Naive thymus-derived CD4-positive, alpha-beta T cell (primary cell): ENCODE measurements around the gene RANBP3L. TPM values are rescaled to one million over a fixed set of nuclear protein-coding genes. Genes with fewer than 3 reads are reported as not detected.

Experiments
- ATAC-seq: fragments of 150-1000 bp; cut with Tn5 transposase; 2 replicates; pipeline ENCODE4 v1.10.0; 2021; ENCODE audit warnings: mild to moderate bottlenecking, moderate library complexity
- CTCF ChIA-PET: fragments of 350-600 bp; sonication (Branson Sonifier 250); formaldehyde crosslinking; loops from one replicate; lab custom pipeline; 2021; ENCODE audit warnings: antibody characterized with exemption; lab: Charles Lee
- POLR2A ChIA-PET: fragments of 350-600 bp; sonication (Branson Sonifier 250); formaldehyde crosslinking; loops from one replicate; lab custom pipeline; 2021; ENCODE audit warnings: antibody characterized with exemption, inconsistent platforms; lab: Charles Lee
- DNase-seq, 9 donors: peaks; one replicate each; pipeline versions ENCODE4 v3.0.0 to v3.0.0-alpha.2; 2020 to 2022; ENCODE audit warnings: mixed read lengths in 1 of 9
- H3K27ac ChIP-seq: one replicate; pipeline ENCODE4 v1.7.0; 2013; ENCODE audit warnings: mild to moderate bottlenecking, low read depth, low read length, moderate library complexity
- H3K27me3 ChIP-seq, 2 donors: one replicate each; pipeline ENCODE4 v1.7.0; 2013; ENCODE audit warnings: low read length in 2 of 2, mild to moderate bottlenecking in 2 of 2, moderate library complexity in 2 of 2; ENCODE audit not compliant: control insufficient read depth in 2 of 2, insufficient read depth in 2 of 2
- H3K36me3 ChIP-seq, 3 experiments: 1 replicate in 2 of 3; 2 replicates in 1 of 3; pipeline ENCODE4 v1.7.0; 2013; ENCODE audit warnings: low read length in 3 of 3, mild to moderate bottlenecking in 3 of 3, moderate library complexity in 1 of 3; ENCODE audit not compliant: insufficient read depth in 3 of 3, control insufficient read depth in 2 of 3
- H3K4me1 ChIP-seq, 2 donors: one replicate each; pipeline ENCODE4 v1.7.0; 2013; ENCODE audit warnings: low read length in 2 of 2, mild to moderate bottlenecking in 2 of 2, moderate library complexity in 1 of 2; ENCODE audit not compliant: control insufficient read depth in 2 of 2, insufficient read depth in 2 of 2
- H3K4me3 ChIP-seq: 2 replicates; pipeline ENCODE4 v1.7.0; 2013; ENCODE audit warnings: mild to moderate bottlenecking, low read length
- H3K9me3 ChIP-seq, 3 experiments: 1 replicate in 2 of 3; 2 replicates in 1 of 3; pipeline ENCODE4 v1.7.0; 2013; ENCODE audit warnings: low read length in 3 of 3; ENCODE audit not compliant: control insufficient read depth in 2 of 3
- H3K27ac Mint-ChIP-seq, 9 donors: one replicate each; pipeline ENCODE4 v1.8.0; 2020 to 2022; ENCODE audit warnings: mixed read lengths in 9 of 9, mild to moderate bottlenecking in 8 of 9, moderate library complexity in 5 of 9, inconsistent platforms in 2 of 9
- H3K27me3 Mint-ChIP-seq, 5 donors: one replicate each; pipeline ENCODE4 v1.8.0; 2021 to 2022; ENCODE audit warnings: mixed read lengths in 5 of 5, mild to moderate bottlenecking in 1 of 5
- H3K36me3 Mint-ChIP-seq, 5 donors: one replicate each; pipeline ENCODE4 v1.8.0; 2020 to 2022; ENCODE audit warnings: mixed read lengths in 5 of 5, mild to moderate bottlenecking in 3 of 5, inconsistent platforms in 1 of 5
- H3K4me1 Mint-ChIP-seq, 7 donors: one replicate each; pipeline ENCODE4 v1.8.0; 2020 to 2022; ENCODE audit warnings: mixed read lengths in 7 of 7, mild to moderate bottlenecking in 3 of 7, inconsistent platforms in 1 of 7
- H3K4me3 Mint-ChIP-seq, 10 donors: one replicate each; pipeline ENCODE4 v1.8.0; 2020 to 2022; ENCODE audit warnings: mild to moderate bottlenecking in 10 of 10, mixed read lengths in 10 of 10, moderate library complexity in 6 of 10, inconsistent platforms in 2 of 10
- H3K9me3 Mint-ChIP-seq, 11 donors: one replicate each; pipeline ENCODE4 v1.8.0; 2020 to 2022; ENCODE audit warnings: mixed read lengths in 11 of 11, mild to moderate bottlenecking in 4 of 11, inconsistent platforms in 1 of 11, moderate library complexity in 1 of 11
- intact Hi-C, 2 donors: fragments of 100-400 bp; cut with micrococcal nuclease; formaldehyde crosslinking; loops; one replicate each; pipeline ENCODE4 v1.15.1; 2023
- polyA plus RNA-seq, 2 donors: library from polyadenylated mRNA; unstranded; fragments of 300-500 nt; fragmentation: Illumina TruSeq; gene quantifications; one replicate each; pipeline ENCODE4 v1.2.3, GENCODE V29; 2021
- total RNA-seq, 6 experiments: library from RNA in 5 of 6; stranded (reverse) in 5 of 6; gene quantifications; 1 replicate in 5 of 6; 2 replicates in 1 of 6; pipeline ENCODE4 v1.2.3 and lab custom pipeline; 2021 to 2026

The RANBP3L gene
- total and polyA plus RNA-seq, 7 experiments from 2014 or later = not detected

DNA sequence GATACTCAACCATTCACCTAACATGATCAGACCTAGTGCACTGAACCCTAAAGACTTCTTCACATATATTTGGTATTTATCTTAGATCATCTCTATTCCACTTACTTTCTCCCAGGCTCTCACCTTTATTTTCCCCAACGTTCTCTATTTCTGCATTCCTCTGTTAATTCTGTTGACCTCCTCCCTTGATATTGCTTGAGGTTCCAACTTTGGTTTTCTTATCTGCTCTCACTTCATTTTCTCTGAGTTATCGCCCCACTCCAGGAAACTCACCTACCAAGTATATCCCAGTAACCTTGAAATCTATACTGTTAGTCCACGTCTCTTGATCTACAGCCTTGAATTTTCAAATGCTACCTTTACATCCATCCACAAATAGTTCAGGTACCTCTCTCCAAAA is 69.2 kb downstream of the RANBP3L start:
- no peaks in the 10 kb centered on the region for H3K27me3 ChIP-seq
- intact Hi-C loops = no loop called here
- no peaks in the 10 kb centered on the region for H3K4me1 ChIP-seq
- no peak overlapping the region for H3K4me3 ChIP-seq
- no peak overlapping the region for H3K27ac Mint-ChIP-seq
- ChIA-PET CTCF (no interaction called here), POLR2A (no interaction called here)
- no peaks in the 10 kb centered on the region for H3K36me3 Mint-ChIP-seq
- no peak for DNase-seq
- H3K27me3 Mint-ChIP-seq = no peaks in the 10 kb centered on the region
- H3K4me3 Mint-ChIP-seq = no peak overlapping the region
- ATAC-seq = no peak
- H3K9me3 ChIP-seq = no peaks in the 10 kb centered on the region
- H3K4me1 Mint-ChIP-seq = peaks cover 0 to 36% (median 21%) of the 10 kb centered on the region in 7 donors
- no peaks in the 10 kb centered on the region for H3K36me3 ChIP-seq
- H3K9me3 Mint-ChIP-seq = no peaks in the 10 kb centered on the region
- H3K27ac ChIP-seq = no peak overlapping the region

DNA sequence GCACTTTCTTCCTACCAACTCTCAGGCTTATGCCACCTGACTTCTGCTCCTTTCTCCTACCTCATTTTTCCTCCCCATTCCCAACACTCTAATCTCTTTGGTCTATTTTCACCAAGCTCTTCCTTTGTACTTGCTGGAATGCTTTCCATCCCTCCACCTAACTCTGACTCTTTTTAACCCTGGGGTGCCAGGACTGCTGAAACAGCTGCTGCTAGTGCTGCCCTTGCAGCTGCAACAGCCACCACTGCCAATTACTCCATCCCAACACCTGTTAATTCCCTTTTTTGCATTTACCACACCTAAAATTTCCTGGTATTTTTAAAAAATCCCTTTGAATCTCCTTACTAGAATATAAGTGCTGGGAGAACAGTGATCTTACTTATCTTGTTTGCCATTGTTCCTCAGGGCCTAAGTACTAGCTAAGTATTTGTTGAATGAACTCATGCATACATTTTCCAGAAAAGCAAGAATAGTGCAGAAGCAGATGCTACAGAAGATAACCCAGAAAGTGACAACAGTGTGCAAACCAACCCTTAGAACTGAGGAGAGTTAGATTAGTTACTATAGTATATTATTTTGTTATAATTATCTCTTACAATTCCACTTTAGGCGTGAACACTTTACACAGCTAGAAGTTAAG is 71.4 kb downstream of the RANBP3L start:
- Mint-ChIP-seq H3K27me3 (no peaks in the 10 kb centered on the region), H3K27ac (no peak overlapping the region), H3K4me1 (peaks cover 0 to 22% (median 9%) of the 10 kb centered on the region in 7 donors), H3K4me3 (no peak overlapping the region), H3K36me3 (peaks cover 0 to 11% (median 4%) of the 10 kb centered on the region in 5 donors), H3K9me3 (no peaks in the 10 kb centered on the region)
- no peak for DNase-seq
- ChIA-PET CTCF (no interaction called here), POLR2A (interaction anchor here (2.1 kb wide), 1 partner anchor 11 kb away, joined by 5 read pairs; the partner anchor contains the start of gene NADK2)
- intact Hi-C loops = no loop called here
- no peak for ATAC-seq
- no peaks in the 10 kb centered on the region for H3K27me3 ChIP-seq
- H3K4me1 ChIP-seq = no peaks in the 10 kb centered on the region
- H3K9me3 ChIP-seq = no peaks in the 10 kb centered on the region
- no peaks in the 10 kb centered on the region for H3K36me3 ChIP-seq
- no peak overlapping the region for H3K27ac ChIP-seq
- H3K4me3 ChIP-seq = no peak overlapping the region

DNA sequence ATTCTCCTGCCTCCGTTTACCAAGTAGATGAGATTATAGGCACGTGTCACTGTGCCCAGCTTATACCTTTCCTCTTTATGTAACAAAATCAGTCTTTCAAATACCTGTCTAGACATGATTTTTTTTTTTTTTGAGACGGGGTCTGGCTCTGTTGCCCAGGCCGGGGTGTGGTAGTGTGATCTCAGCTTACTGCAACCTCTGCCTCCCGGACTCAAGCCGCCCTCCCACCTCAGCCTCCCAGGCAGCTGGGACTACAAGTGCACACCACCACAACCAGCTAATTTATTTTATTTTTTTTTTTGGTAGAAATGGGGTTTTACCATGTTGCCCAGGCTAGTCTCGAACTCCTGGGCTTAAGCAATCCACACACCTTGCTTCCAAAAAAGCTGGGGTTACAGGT is 73.2 kb downstream of the RANBP3L start:
- POLR2A ChIA-PET = interaction anchor here (0.9 kb wide), 1 partner anchor 13 kb away, joined by 3 read pairs; the partner anchor contains the start of gene NADK2

DNA sequence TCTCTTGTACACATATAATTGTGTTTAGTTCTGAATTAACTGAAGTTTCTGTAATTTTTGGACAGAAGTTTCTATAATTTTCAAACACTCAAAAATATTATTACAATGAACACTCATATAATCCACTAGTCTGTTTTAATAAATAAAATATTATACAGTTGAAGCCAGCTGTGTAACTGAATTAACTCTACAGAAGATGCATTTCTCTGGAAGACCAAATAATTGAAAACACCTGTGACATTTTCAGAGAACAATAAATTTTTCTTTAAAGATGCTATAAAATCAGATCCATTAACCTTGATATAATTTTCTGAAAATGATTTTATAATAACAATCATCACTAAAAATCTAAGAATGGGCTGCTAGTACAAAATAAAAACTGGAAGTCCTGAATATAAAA is 74.7 kb downstream of the RANBP3L start:
- peaks cover 0 to 18% (median 10%) of the 10 kb centered on the region in 5 donors for H3K36me3 Mint-ChIP-seq
- ChIA-PET POLR2A (no interaction called here), CTCF (no interaction called here)
- Histone ChIP-seq H3K4me3 (no peak overlapping the region), H3K27ac (no peak overlapping the region), H3K9me3 (no peaks in the 10 kb centered on the region), H3K27me3 (no peaks in the 10 kb centered on the region), H3K36me3 (peaks cover 0 to 2% (median 0%) of the 10 kb centered on the region in 3 experiments), H3K4me1 (no peaks in the 10 kb centered on the region)
- H3K4me3 Mint-ChIP-seq = no peak overlapping the region
- intact Hi-C loops = no loop called here
- no peaks in the 10 kb centered on the region for H3K27me3 Mint-ChIP-seq
- H3K4me1 Mint-ChIP-seq = peaks cover 0 to 15% (median 0%) of the 10 kb centered on the region in 7 donors
- no peak for ATAC-seq
- no peak overlapping the region for H3K27ac Mint-ChIP-seq
- DNase-seq = no peak
- H3K9me3 Mint-ChIP-seq = no peaks in the 10 kb centered on the region

More for the DNA sequence above, 73.2 kb downstream of the RANBP3L start:
- H3K4me1 Mint-ChIP-seq = peaks cover 0 to 22% (median 9%) of the 10 kb centered on the region in 7 donors
- no peak overlapping the region for H3K27ac Mint-ChIP-seq
- H3K27ac ChIP-seq = no peak overlapping the region
- peaks cover 0 to 2% (median 0%) of the 10 kb centered on the region in 3 experiments for H3K36me3 ChIP-seq
- H3K36me3 Mint-ChIP-seq = peaks cover 0 to 18% (median 10%) of the 10 kb centered on the region in 5 donors
- H3K4me1 ChIP-seq = no peaks in the 10 kb centered on the region
- H3K4me3 ChIP-seq = no peak overlapping the region
- no peaks in the 10 kb centered on the region for H3K27me3 Mint-ChIP-seq
- intact Hi-C loops = no loop called here
- no peaks in the 10 kb centered on the region for H3K9me3 ChIP-seq
- no peaks in the 10 kb centered on the region for H3K9me3 Mint-ChIP-seq
- CTCF ChIA-PET = no interaction called here
- DNase-seq (no peak), ATAC-seq (no peak)
- no peak overlapping the region for H3K4me3 Mint-ChIP-seq
- no peaks in the 10 kb centered on the region for H3K27me3 ChIP-seq

DNA sequence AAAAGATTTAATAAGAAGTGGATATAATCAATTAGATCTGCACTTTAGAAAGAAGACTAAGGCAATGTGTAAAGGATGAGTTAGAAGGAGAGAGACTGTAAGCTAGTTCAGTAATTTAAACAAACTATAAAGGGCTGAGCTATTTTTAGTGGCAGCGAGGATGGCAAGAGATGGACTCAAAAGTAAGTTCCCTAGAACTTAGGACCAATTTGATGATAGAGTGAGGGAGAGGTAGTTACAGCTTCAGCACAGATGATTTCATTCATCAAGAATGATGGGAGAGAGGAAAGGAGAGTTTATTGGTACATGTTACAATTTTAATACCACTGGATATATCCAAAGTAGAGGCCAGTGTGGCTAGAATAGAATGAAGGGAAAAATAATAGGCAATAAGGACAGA is 79.1 kb downstream of the RANBP3L start:
- ChIA-PET POLR2A (no interaction called here), CTCF (no interaction called here)
- intact Hi-C loops = no loop called here
- no peaks in the 10 kb centered on the region for H3K27me3 Mint-ChIP-seq
- DNase-seq (no peak), ATAC-seq (no peak)
- H3K4me1 Mint-ChIP-seq = no peaks in the 10 kb centered on the region
- Histone ChIP-seq H3K27me3 (no peaks in the 10 kb centered on the region), H3K9me3 (no peaks in the 10 kb centered on the region), H3K27ac (no peak overlapping the region), H3K36me3 (peaks cover 0 to 15% (median 2%) of the 10 kb centered on the region in 3 experiments), H3K4me1 (no peaks in the 10 kb centered on the region), H3K4me3 (no peak overlapping the region)
- H3K4me3 Mint-ChIP-seq = no peak overlapping the region
- peaks cover 3 to 29% (median 17%) of the 10 kb centered on the region in 5 donors for H3K36me3 Mint-ChIP-seq
- H3K27ac Mint-ChIP-seq = no peak overlapping the region
- no peaks in the 10 kb centered on the region for H3K9me3 Mint-ChIP-seq

DNA sequence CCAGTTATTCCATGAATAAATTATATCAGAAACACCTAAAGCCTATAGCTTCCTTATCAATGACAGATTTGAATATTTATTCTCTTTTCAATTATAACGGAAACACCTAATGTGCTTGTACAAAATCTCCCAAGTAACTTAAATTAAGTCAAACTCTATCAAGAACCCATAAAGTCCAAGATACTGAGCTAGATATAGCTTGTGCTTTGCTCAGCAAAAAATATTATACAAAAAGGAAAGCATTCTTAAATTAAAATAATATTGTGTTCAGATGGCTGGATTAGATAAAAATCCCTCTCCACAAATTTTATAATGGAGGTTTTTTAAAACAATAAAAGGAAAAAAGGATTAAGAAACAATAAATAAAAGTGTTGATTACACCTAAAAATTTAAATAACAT is 83.7 kb downstream of the RANBP3L start:
- Mint-ChIP-seq H3K4me1 (no peaks in the 10 kb centered on the region), H3K27me3 (no peaks in the 10 kb centered on the region), H3K36me3 (peaks cover under 1 to 53% (median 14%) of the 10 kb centered on the region in 5 donors), H3K27ac (no peak overlapping the region), H3K4me3 (no peak overlapping the region), H3K9me3 (no peaks in the 10 kb centered on the region)
- no peak overlapping the region for H3K27ac ChIP-seq
- intact Hi-C loops = loop anchor here in 1 of 2 donors (10.0 kb wide), 1 partner anchor 87 kb away; the partner anchor contains the start of gene RANBP3L
- peaks cover 0 to 26% (median 3%) of the 10 kb centered on the region in 3 experiments for H3K36me3 ChIP-seq
- no peaks in the 10 kb centered on the region for H3K27me3 ChIP-seq
- no peaks in the 10 kb centered on the region for H3K4me1 ChIP-seq
- ChIA-PET CTCF (interaction anchor here (1.2 kb wide), 1 partner anchor 291 kb away, joined by 3 read pairs; no protein-coding TSS in a partner anchor), POLR2A (no interaction called here)
- DNase-seq = no peak
- no peak overlapping the region for H3K4me3 ChIP-seq
- H3K9me3 ChIP-seq = no peaks in the 10 kb centered on the region
- ATAC-seq = no peak
